Fibroblast of peridontal ligament (primary cell): ENCODE data around the gene CD8B2.
A peak's percentile ranks its signal among the peaks of the same experiment; 100 is the strongest.
"Not testable (repeated sequence)": the region's sequence is repeated elsewhere in the genome, so short reads cannot be mapped to it uniquely, and the experiment has no call there.

ENCODE experiments used
- DNase-seq: peaks from one replicate; pipeline ENCODE4 v3.0.0-alpha.2; 2010; ENCODE audit errors: extremely low read depth

The CD8B2 gene

GRCh38 chr2:106511934-106512333, 24.8 kb downstream of the CD8B2 start:
- not testable (repeated sequence) for DNase-seq

- not testable (repeated sequence) for DNase-seq
Observed at GRCh38 chr2:106513391-106513790, 26.2 kb downstream of the CD8B2 start.

GRCh38 chr2:106514827-106515226, 27.7 kb downstream of the CD8B2 start:
- not testable (repeated sequence) for DNase-seq

DNA sequence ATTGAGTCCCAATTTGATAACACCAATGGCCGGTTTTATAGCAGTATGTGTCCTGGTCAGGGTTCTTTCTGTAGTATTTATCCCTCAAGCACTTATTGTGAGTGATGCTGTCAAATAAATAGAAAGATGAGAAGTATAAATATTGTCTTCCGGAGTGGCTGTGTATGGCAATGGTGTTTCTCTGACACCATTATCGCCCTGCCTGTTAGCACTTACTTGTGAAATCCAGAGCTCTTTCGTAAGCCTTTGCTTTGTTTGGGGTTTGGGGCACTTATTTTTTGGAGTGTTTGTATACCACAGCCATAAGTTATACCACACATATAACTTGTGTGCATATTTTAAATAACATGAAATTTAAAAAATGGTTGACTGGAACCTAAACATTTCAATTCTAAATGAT, 29.3 kb downstream of the CD8B2 start:
- DNase-seq: no peak

DNA sequence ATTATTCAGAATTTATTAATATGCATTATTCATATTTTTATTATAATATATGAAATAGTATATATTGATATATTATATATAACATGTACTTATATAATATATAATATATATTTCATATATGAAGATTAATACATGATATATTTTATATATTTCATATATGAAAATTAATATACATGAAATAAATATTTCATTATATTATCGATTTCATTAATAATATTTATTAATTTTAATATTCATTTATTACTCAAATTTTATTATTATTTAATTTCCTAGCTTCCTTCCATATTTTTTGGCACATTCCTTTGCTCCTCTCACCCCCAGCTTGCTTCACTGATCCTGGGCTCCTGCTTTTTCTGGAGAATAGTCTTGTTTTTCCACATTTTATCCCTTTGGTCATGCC, 29.7 kb downstream of the CD8B2 start:
- DNase-seq: no peak

- DNase-seq: no peak
Observed at GRCh38 chr2:106517329-106517728, 30.2 kb downstream of the CD8B2 start.

DNA sequence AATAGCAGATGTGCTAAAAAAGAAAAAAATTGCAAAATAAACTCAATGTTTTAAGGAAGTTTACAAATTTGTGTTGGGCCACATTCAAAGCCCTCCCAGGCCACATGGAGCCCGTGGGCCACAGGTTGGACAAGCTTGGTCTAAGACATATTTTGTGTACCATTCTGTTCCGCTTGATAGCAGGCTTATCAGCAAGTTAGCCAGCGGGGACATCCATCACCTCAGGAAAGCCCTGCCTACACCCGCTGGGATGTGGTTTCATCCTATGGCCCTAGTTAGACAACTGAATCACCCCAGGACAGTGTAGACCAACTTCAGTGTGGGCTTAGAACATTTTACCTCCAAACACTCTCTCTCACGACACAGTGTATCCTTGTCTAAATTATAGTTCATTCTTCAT, 32.6 kb downstream of the CD8B2 start:
- DNase-seq: no peak

DNA sequence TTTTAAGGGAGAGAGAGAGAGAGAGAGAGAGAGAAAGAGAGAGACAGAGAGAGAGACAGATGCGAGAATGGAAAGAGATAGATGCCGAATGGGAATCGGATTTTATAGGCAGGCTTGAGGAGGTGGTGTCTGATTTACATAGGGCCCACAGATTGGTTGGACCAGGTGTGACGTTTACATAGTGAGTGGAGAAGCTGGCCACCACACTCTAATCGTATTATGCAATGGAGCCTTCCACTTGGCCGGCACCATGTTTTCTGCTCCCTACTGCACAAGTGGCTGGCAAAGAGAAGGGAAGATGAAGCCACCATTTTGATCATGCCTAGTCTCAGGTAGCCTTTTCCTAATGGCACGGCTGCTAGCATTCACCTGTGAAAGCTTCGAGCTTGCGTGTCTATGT, 33.9 kb downstream of the CD8B2 start:
- DNase-seq: no peak

- DNase-seq: no peak
Observed at GRCh38 chr2:106523976-106524665, 37.0 kb downstream of the CD8B2 start.

DNA sequence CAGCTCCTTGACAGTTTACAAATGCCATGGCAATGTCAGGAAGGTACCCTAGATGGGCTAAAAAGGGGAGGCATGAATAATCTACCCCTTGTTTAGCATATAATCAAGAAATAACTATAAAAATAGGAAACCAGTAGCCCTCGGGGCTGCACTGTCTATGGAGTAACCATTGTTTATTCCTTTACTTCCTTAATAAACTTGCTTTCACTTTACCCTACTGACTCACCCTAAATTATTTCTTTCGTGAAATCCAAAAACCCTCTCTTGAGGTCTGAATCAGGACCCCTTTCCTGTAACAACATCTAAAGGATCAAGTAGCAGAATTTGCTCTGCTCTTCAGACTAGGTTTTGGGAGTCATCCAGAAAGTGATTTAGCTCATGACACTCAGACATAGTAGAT, 43.7 kb downstream of the CD8B2 start:
- no peak for DNase-seq

GRCh38 chr2:106531676-106532214, 44.6 kb downstream of the CD8B2 start:
- no peak for DNase-seq

GRCh38 chr2:106532236-106532635, 45.1 kb downstream of the CD8B2 start:
- no peak for DNase-seq

DNA sequence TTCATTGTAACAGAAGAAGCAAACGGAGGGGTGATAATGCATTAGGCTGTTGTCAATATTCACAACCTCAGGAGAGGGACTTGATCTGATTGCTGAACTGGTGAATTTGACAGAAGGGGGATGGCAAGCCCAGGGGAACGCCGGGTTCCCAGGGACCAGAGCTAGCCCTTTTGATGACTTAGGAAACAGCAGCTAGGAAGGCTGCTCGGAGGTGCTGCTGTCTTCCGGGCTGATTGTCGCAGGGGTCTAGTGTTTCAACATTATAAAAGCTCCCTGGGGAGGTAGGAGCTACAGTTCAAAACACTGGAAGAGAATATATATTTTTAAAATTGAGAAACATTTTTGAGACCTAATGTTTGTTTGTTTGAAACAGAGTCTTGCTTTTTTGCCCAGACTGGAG, 47.3 kb downstream of the CD8B2 start:
- DNase-seq: no peak

DNA sequence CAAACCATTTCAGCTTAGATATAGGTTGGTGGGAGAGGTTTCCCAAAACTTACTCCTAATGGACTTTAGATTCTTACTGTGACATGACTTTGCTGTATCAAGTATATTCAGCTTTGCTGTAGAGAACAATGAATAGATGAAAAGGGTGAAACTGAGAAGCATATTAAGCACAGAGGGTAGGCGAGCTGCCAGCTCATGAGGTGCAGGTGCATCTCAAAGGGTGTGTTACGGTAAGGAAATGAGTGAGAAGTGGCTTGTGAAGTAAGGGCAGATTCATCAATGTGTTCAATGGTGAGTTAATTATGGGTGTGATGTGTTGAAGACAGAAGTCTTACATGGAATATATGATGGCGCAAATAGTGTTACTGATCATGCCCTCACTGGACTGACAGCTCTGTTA, 49.3 kb downstream of the CD8B2 start:
- DNase-seq: no peak

- no peak for DNase-seq
Observed at GRCh38 chr2:106537047-106537446, 49.9 kb downstream of the CD8B2 start.

GRCh38 chr2:106537791-106538191, 50.6 kb downstream of the CD8B2 start:
- no peak for DNase-seq

DNA sequence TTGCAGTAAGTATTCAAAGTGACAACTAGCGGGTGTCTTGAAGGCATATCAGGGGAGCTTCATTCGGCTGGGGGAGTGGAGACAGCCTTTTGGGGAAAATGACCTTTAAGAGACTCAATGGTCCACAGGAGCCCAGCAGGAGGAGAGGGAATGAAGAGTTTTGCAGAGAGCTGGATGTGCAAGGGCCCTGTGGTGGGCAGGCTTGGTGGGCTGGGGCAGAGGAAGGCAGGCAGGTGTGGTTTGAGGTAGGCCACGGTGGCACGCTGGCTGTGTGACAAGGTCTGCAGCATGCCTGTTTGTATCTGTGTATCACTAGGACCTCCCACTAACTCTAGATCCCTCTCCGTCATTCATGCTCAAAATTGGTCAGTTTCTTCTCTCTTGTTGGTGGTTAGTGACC, 53.7 kb downstream of the CD8B2 start:
- DNase-seq: no peak

- no peak for DNase-seq
Observed at GRCh38 chr2:106541333-106541732, 54.2 kb downstream of the CD8B2 start.

- peak; percentile 45 for DNase-seq
Observed at GRCh38 chr2:106542746-106543359, 55.7 kb downstream of the CD8B2 start.

DNA sequence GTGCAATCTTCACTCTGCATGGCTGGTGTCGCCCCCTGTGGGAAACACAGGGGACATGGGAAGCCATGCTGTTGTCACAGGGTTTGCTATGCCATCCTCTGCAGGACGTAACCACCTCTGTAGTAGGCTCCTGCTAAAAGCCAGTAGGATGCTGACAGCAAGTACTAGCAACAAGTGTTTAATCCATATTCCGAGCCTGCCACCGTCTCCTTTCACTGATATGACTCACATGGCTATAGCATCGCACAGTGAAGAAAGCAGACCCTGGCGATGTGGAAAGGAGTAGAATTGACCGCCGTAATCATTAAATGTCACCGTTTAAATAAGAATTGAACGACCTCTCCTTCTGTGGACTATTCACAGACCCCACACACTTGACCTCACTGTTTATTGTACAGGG, 57.8 kb downstream of the CD8B2 start:
- no peak for DNase-seq

GRCh38 chr2:106546391-106546990, 59.3 kb downstream of the CD8B2 start:
- no peak for DNase-seq

- no peak for DNase-seq
Observed at GRCh38 chr2:106547164-106547903, 60.2 kb downstream of the CD8B2 start.
